WTC11 (cell line): ENCODE measurements around the gene WDR7. TPM values are rescaled to one million over a fixed set of nuclear protein-coding genes. Genes with fewer than 3 reads are reported as not detected.

Experiments used
- ATAC-seq: fragments of 200-7000 bp; cut with Tn5 transposase; 2 replicates; pipeline ENCODE4 v1.10.0; 2021; ENCODE audit warnings: mild to moderate bottlenecking, moderate library complexity
- CTCF ChIA-PET: fragments of 300-600 bp; sonication (Branson Sonifier 250); formaldehyde crosslinking; loops from one replicate; lab custom pipeline; 2021; ENCODE audit warnings: antibody characterized with exemption; lab: Charles Lee
- POLR2A ChIA-PET: fragments of 350-600 bp; sonication (Branson Sonifier 250); formaldehyde crosslinking; loops from one replicate; lab custom pipeline; 2021; ENCODE audit warnings: antibody characterized with exemption; lab: Charles Lee
- DNase-seq: peaks from one replicate; pipeline ENCODE4 v3.0.0; 2021; ENCODE audit warnings: low spot score
- H3K27ac Mint-ChIP-seq: 2 replicates; pipeline ENCODE4 v1.8.0; 2021; ENCODE audit warnings: mixed read lengths
- H3K27me3 Mint-ChIP-seq: 2 replicates; pipeline ENCODE4 v1.8.0; 2021; ENCODE audit warnings: low read depth, mild to moderate bottlenecking, moderate library complexity, mixed read lengths
- H3K36me3 Mint-ChIP-seq: 2 replicates; pipeline ENCODE4 v1.8.0; 2021; ENCODE audit warnings: mixed read lengths
- H3K4me1 Mint-ChIP-seq: 2 replicates; pipeline ENCODE4 v1.8.0; 2022; ENCODE audit warnings: mixed read lengths
- H3K4me3 Mint-ChIP-seq: 2 replicates; pipeline ENCODE4 v1.8.0; 2021; ENCODE audit warnings: mild to moderate bottlenecking, moderate library complexity, mixed read lengths
- H3K9me3 Mint-ChIP-seq: 2 replicates; pipeline ENCODE4 v1.8.0; 2021; ENCODE audit warnings: mixed read lengths
- ATF6 ChIP-seq: sonication (generic); formaldehyde crosslinking; IDR thresholded peaks from 2 replicates; pipeline ENCODE4 v1.8.1; 2023; ENCODE audit warnings: mild to moderate bottlenecking, missing genetic modification reagents
- CBFB ChIP-seq: sonication (generic); formaldehyde crosslinking; IDR thresholded peaks from 2 replicates; pipeline ENCODE4 v1.8.1; 2022; ENCODE audit warnings: mild to moderate bottlenecking, low read depth, missing genetic modification reagents
- JAZF1 ChIP-seq: fragments of 250-450 bp; sonication (Bioruptor Pico); IDR thresholded peaks from 2 replicates; pipeline ENCODE4 v1.9.0; 2021; ENCODE audit warnings: moderate library complexity, mild to moderate bottlenecking, inconsistent platforms
- JUN ChIP-seq: sonication (generic); formaldehyde crosslinking; IDR thresholded peaks from 2 replicates; pipeline ENCODE4 v1.8.0; 2023; ENCODE audit warnings: mild to moderate bottlenecking, missing genetic modification reagents
- NFATC4 ChIP-seq: fragments of 250-450 bp; sonication (Bioruptor Pico); IDR thresholded peaks from 2 replicates; pipeline ENCODE4 v1.9.0; 2021; ENCODE audit warnings: mild to moderate bottlenecking
- NFE2L1 ChIP-seq: sonication (generic); formaldehyde crosslinking; IDR thresholded peaks from 2 replicates; pipeline ENCODE4 v1.8.1; 2023; ENCODE audit warnings: missing genetic modification reagents
- PRDM15 ChIP-seq: sonication (generic); formaldehyde crosslinking; IDR thresholded peaks from 2 replicates; pipeline ENCODE4 v1.8.0; 2022; ENCODE audit warnings: missing genetic modification reagents
- TP53 ChIP-seq: sonication (generic); formaldehyde crosslinking; IDR thresholded peaks from 2 replicates; pipeline ENCODE4 v1.8.1; 2023; ENCODE audit warnings: mild to moderate bottlenecking, missing genetic modification reagents
- ZNF121 ChIP-seq: sonication (generic); formaldehyde crosslinking; IDR thresholded peaks from 2 replicates; pipeline ENCODE4 v1.8.0; 2023; ENCODE audit warnings: missing genetic modification reagents
- ZNF138 ChIP-seq: sonication (generic); formaldehyde crosslinking; conservative IDR thresholded peaks from 2 replicates; pipeline ENCODE4 v1.8.1; 2022; ENCODE audit warnings: mild to moderate bottlenecking, moderate library complexity, missing genetic modification reagents
- ZNF219 ChIP-seq: sonication (generic); formaldehyde crosslinking; IDR thresholded peaks from 2 replicates; pipeline ENCODE4 v1.8.0; 2023; ENCODE audit warnings: missing genetic modification reagents, mild to moderate bottlenecking, borderline replicate concordance
- total RNA-seq: library from RNA; stranded (reverse); gene quantifications from 3 replicates; pipeline ENCODE4 v1.2.3, GENCODE V29; 2021
- TF ChIP-seq, protein P1 (sequence below): fragments of 250-450 bp; sonication (Bioruptor Pico); IDR thresholded peaks from 2 replicates; pipeline ENCODE4 v1.9.0; 2021; ENCODE audit warnings: mild to moderate bottlenecking, borderline replicate concordance
- TF ChIP-seq, protein P2 (sequence below): sonication (generic); formaldehyde crosslinking; IDR thresholded peaks from 2 replicates; pipeline ENCODE4 v1.8.0; 2023; ENCODE audit warnings: mild to moderate bottlenecking, missing genetic modification reagents
- TF ChIP-seq, protein P3 (sequence below): sonication (generic); formaldehyde crosslinking; IDR thresholded peaks from 2 replicates; pipeline ENCODE4 v1.8.1; 2023; ENCODE audit warnings: mild to moderate bottlenecking, missing genetic modification reagents, moderate library complexity

Gene WDR7
- total RNA-seq, 1 experiment from 2014 or later = 12.2 TPM

DNA sequence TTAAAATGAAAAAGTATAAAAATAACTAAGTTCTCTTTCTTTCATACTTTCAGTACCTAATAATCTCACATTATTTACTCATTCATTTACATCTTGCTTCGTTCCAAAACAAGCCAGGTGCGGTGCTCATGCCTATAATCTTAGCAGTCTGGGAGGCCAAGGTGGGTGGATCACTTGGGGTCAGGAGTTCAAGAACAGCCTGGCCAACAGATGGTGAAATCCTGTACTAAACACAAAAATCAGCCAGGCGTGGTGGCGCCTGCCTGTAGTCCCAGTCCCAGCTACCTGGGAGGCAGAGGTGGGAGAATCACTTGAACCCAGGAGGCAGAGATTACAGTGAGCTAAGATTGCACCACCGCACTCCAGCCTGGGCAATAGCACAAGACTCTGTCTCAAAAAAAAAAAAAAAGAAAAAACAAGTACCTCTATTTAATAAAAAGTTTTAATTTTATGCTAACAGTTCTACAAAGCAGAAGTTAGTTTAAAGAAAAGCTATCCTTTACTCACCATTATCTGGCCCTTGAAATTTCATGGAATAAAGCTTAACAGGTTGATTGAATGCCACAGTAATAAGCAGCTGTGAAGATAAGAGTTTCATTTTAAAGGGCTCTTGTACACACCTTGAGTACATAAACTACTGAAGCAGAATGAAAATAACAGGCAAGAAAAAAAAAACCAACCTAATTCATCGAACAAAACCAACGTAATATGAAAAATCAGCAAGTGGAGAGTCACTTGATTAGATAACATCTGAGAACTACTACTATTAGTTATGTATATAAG, 35.2 kb upstream of the WDR7 start:
- DNase-seq (no peak), ATAC-seq (no peak)
- no peak overlapping the region for H3K4me3 Mint-ChIP-seq
- H3K9me3 Mint-ChIP-seq = no peaks in the 10 kb centered on the region
- H3K36me3 Mint-ChIP-seq = peaks cover 55% of the 10 kb centered on the region
- no peaks in the 10 kb centered on the region for H3K27me3 Mint-ChIP-seq
- CTCF ChIA-PET = no interaction called here
- TF ChIP-seq ZNF121 (CRISPR knock-in tag) = no peak
- TF ChIP-seq ZNF219 (CRISPR knock-in tag) = no peak
- TF ChIP-seq, protein P1, sequence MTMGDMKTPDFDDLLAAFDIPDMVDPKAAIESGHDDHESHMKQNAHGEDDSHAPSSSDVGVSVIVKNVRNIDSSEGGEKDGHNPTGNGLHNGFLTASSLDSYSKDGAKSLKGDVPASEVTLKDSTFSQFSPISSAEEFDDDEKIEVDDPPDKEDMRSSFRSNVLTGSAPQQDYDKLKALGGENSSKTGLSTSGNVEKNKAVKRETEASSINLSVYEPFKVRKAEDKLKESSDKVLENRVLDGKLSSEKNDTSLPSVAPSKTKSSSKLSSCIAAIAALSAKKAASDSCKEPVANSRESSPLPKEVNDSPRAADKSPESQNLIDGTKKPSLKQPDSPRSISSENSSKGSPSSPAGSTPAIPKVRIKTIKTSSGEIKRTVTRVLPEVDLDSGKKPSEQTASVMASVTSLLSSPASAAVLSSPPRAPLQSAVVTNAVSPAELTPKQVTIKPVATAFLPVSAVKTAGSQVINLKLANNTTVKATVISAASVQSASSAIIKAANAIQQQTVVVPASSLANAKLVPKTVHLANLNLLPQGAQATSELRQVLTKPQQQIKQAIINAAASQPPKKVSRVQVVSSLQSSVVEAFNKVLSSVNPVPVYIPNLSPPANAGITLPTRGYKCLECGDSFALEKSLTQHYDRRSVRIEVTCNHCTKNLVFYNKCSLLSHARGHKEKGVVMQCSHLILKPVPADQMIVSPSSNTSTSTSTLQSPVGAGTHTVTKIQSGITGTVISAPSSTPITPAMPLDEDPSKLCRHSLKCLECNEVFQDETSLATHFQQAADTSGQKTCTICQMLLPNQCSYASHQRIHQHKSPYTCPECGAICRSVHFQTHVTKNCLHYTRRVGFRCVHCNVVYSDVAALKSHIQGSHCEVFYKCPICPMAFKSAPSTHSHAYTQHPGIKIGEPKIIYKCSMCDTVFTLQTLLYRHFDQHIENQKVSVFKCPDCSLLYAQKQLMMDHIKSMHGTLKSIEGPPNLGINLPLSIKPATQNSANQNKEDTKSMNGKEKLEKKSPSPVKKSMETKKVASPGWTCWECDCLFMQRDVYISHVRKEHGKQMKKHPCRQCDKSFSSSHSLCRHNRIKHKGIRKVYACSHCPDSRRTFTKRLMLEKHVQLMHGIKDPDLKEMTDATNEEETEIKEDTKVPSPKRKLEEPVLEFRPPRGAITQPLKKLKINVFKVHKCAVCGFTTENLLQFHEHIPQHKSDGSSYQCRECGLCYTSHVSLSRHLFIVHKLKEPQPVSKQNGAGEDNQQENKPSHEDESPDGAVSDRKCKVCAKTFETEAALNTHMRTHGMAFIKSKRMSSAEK (CRISPR knock-in tag) = no peak
- TF ChIP-seq NFATC4 = no peak
- TF ChIP-seq PRDM15 (CRISPR knock-in tag) = no peak
- TF ChIP-seq, protein P2, sequence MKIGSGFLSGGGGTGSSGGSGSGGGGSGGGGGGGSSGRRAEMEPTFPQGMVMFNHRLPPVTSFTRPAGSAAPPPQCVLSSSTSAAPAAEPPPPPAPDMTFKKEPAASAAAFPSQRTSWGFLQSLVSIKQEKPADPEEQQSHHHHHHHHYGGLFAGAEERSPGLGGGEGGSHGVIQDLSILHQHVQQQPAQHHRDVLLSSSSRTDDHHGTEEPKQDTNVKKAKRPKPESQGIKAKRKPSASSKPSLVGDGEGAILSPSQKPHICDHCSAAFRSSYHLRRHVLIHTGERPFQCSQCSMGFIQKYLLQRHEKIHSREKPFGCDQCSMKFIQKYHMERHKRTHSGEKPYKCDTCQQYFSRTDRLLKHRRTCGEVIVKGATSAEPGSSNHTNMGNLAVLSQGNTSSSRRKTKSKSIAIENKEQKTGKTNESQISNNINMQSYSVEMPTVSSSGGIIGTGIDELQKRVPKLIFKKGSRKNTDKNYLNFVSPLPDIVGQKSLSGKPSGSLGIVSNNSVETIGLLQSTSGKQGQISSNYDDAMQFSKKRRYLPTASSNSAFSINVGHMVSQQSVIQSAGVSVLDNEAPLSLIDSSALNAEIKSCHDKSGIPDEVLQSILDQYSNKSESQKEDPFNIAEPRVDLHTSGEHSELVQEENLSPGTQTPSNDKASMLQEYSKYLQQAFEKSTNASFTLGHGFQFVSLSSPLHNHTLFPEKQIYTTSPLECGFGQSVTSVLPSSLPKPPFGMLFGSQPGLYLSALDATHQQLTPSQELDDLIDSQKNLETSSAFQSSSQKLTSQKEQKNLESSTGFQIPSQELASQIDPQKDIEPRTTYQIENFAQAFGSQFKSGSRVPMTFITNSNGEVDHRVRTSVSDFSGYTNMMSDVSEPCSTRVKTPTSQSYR (CRISPR knock-in tag) = no peak
- TF ChIP-seq, protein P3, sequence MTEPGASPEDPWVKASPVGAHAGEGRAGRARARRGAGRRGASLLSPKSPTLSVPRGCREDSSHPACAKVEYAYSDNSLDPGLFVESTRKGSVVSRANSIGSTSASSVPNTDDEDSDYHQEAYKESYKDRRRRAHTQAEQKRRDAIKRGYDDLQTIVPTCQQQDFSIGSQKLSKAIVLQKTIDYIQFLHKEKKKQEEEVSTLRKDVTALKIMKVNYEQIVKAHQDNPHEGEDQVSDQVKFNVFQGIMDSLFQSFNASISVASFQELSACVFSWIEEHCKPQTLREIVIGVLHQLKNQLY = no peak
- TF ChIP-seq ZNF138 (CRISPR knock-in tag) = no peak
- no peak for TF ChIP-seq NFE2L1 (CRISPR knock-in tag)
- TF ChIP-seq JUN (CRISPR knock-in tag) = no peak
- no peak for TF ChIP-seq ATF6 (CRISPR knock-in tag)
- no peak for TF ChIP-seq TP53 (CRISPR knock-in tag)
- no peak for TF ChIP-seq JAZF1 (CRISPR knock-in tag)
- no peak for TF ChIP-seq CBFB (CRISPR knock-in tag)
- TF ChIP-seq, all 79 proteins: peak for 0
- H3K4me1 Mint-ChIP-seq = no peaks in the 10 kb centered on the region
- POLR2A ChIA-PET = no interaction called here
- H3K27ac Mint-ChIP-seq = no peak overlapping the region
